ENCODE data around the gene FAM20B.

The FAM20B gene

GRCh38 chr1:179092896-179093461 lies 67.3 kb downstream of the FAM20B start:
- no peak for DNase-seq

- no peak for DNase-seq
Measured at GRCh38 chr1:179094818-179095217, 69.1 kb downstream of the FAM20B start.

GRCh38 chr1:179095377-179095776 lies 69.7 kb downstream of the FAM20B start:
- DNase-seq, result no peak

- no peak for DNase-seq
Measured at GRCh38 chr1:179095924-179096323, 70.2 kb downstream of the FAM20B start.

GRCh38 chr1:179099891-179100290 lies 74.2 kb downstream of the FAM20B start:
- DNase-seq, result no peak

GRCh38 chr1:179101566-179101965 lies 75.9 kb downstream of the FAM20B start:
- no peak for DNase-seq

GRCh38 chr1:179103999-179104398 lies 78.3 kb downstream of the FAM20B start:
- no peak for DNase-seq

GRCh38 chr1:179104611-179105250 lies 79.0 kb downstream of the FAM20B start:
- DNase-seq, result no peak

GRCh38 chr1:179105393-179105792 lies 79.7 kb downstream of the FAM20B start:
- no peak for DNase-seq

- DNase-seq, result no peak
Measured at GRCh38 chr1:179107706-179108629, 82.3 kb downstream of the FAM20B start.

- no peak for DNase-seq
Measured at GRCh38 chr1:179108644-179109043, 83.0 kb downstream of the FAM20B start.

GRCh38 chr1:179115181-179115580 lies 89.5 kb downstream of the FAM20B start:
- DNase-seq, result no peak

GRCh38 chr1:179119513-179119912 lies 93.8 kb downstream of the FAM20B start:
- no peak for DNase-seq

- no peak for DNase-seq
Measured at GRCh38 chr1:179120736-179121135, 95.0 kb downstream of the FAM20B start.

GRCh38 chr1:179121159-179121938 lies 95.7 kb downstream of the FAM20B start:
- DNase-seq, result peak; percentile 48

GRCh38 chr1:179124873-179125272 lies 99.2 kb downstream of the FAM20B start:
- DNase-seq, result no peak
